ENCODE measurements around the gene GET4.

DNA sequence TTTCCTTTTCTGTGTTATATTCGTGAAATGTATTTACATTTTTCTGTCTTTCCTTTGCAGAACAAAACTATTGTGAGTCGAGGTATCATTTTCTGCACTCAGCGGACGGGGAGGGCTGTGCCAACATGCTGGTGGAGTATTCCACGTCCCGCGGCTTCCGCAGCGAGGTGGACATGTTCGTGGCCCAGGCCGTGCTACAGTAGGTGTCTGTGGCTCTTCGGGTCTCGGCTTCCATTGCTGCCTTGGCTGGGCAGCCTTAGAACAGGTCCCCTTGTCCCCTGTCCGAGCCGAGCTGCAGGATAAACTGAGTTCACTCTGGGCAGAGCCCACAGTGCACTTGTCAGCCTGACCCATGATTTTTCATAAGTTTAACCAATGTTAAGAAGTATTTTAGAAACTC, 14.5 kb downstream of the GET4 start:
- TF ChIP-seq, protein P1, sequence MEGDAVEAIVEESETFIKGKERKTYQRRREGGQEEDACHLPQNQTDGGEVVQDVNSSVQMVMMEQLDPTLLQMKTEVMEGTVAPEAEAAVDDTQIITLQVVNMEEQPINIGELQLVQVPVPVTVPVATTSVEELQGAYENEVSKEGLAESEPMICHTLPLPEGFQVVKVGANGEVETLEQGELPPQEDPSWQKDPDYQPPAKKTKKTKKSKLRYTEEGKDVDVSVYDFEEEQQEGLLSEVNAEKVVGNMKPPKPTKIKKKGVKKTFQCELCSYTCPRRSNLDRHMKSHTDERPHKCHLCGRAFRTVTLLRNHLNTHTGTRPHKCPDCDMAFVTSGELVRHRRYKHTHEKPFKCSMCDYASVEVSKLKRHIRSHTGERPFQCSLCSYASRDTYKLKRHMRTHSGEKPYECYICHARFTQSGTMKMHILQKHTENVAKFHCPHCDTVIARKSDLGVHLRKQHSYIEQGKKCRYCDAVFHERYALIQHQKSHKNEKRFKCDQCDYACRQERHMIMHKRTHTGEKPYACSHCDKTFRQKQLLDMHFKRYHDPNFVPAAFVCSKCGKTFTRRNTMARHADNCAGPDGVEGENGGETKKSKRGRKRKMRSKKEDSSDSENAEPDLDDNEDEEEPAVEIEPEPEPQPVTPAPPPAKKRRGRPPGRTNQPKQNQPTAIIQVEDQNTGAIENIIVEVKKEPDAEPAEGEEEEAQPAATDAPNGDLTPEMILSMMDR (IDR thresholded peaks at IDR 0.05), result no peak
- no peak for TF ChIP-seq ZFX (IDR thresholded peaks at IDR 0.05; ENCODE audit: borderline replicate concordance)

Measured in 22Rv1 (cell line).